GM06990 (cell line): Measurements from ENCODE around the gene HERC5.
"Not testable (repeated sequence)": the region's sequence is repeated elsewhere in the genome, so short reads cannot be mapped to it uniquely, and the experiment has no call there.

Experiments used
- DNase-seq: peaks from one replicate; pipeline ENCODE4 v3.0.0-alpha.2; 2011; ENCODE audit not compliant: insufficient read length; ENCODE audit errors: extremely low read depth
- H3K27me3 ChIP-seq: replicated peaks from 2 replicates; pipeline ENCODE4 v1.6.0; 2011; ENCODE audit warnings: low read length; ENCODE audit not compliant: control insufficient read depth, insufficient read depth
- H3K36me3 ChIP-seq: 2 replicates; pipeline ENCODE4 v1.5.1; 2011; ENCODE audit warnings: low read length; ENCODE audit not compliant: control insufficient read depth, insufficient read depth
- H3K4me3 ChIP-seq: replicated peaks from 2 replicates; pipeline ENCODE4 v1.5.1; 2011; ENCODE audit warnings: low read depth, mild to moderate bottlenecking, control low read depth, low read length
- TF ChIP-seq, protein P1 (sequence below): IDR thresholded peaks from 2 replicates; pipeline ENCODE4 v1.5.1; 2011; ENCODE audit warnings: low read length, control low read depth, mild to moderate bottlenecking, inconsistent platforms; ENCODE audit not compliant: insufficient read depth, poor library complexity, severe bottlenecking

HERC5 gene

DNA sequence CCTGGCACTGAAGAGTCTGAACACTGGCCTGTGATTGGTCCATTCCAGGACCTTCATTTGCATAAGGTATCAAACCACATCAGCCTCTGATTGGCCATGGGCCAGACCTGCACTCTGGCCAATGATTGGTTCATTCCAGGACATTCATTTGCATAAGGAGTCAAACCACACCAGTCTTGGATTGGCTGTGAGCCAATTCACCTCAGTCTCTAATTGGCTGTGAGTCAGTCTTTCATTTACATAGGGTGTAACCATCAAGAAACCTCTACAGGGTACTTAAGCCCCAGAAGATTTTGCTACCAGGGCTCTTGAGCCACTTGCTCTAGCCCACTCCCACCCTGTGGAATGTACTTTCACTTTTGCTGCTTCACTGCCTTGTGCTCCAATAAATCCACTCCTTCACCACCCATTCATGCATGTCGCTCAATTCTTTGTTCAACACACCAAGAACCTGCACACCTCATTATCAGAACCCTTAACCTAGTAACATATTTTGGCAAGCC is 14.2 kb upstream of the HERC5 start:
- DNase-seq, result no peak
- Histone ChIP-seq H3K4me3 (no peak overlapping the region), H3K36me3 (no peaks in the 10 kb centered on the region; the same call in 1 of the 2 replicates), H3K27me3 (no peaks in the 10 kb centered on the region)
- TF ChIP-seq, protein P1, sequence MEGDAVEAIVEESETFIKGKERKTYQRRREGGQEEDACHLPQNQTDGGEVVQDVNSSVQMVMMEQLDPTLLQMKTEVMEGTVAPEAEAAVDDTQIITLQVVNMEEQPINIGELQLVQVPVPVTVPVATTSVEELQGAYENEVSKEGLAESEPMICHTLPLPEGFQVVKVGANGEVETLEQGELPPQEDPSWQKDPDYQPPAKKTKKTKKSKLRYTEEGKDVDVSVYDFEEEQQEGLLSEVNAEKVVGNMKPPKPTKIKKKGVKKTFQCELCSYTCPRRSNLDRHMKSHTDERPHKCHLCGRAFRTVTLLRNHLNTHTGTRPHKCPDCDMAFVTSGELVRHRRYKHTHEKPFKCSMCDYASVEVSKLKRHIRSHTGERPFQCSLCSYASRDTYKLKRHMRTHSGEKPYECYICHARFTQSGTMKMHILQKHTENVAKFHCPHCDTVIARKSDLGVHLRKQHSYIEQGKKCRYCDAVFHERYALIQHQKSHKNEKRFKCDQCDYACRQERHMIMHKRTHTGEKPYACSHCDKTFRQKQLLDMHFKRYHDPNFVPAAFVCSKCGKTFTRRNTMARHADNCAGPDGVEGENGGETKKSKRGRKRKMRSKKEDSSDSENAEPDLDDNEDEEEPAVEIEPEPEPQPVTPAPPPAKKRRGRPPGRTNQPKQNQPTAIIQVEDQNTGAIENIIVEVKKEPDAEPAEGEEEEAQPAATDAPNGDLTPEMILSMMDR, result no peak

DNA sequence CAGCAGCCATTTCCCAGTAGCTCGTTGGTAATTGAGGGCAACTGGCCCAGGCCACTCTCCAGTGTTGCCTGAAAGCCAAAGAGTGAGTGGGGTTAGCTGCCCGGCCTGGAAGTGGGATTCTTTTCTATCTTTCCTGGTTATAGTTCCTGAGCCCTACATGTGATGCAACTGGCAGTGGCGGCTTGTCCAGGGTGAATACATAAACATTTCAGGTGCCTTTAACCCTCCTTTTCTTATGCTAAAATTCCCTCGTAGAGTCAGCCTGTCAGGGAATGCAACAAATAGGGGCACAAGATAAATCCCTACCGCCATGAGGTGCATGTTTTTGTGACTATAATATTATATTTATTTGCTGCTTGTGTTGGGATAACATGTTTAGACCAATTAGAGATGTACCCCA is 13.4 kb upstream of the HERC5 start:
- TF ChIP-seq, protein P1, result no peak
- Histone ChIP-seq H3K36me3 (no peaks in the 10 kb centered on the region; the same call in 1 of the 2 replicates), H3K4me3 (no peak overlapping the region), H3K27me3 (no peaks in the 10 kb centered on the region)
- DNase-seq, result no peak

DNA sequence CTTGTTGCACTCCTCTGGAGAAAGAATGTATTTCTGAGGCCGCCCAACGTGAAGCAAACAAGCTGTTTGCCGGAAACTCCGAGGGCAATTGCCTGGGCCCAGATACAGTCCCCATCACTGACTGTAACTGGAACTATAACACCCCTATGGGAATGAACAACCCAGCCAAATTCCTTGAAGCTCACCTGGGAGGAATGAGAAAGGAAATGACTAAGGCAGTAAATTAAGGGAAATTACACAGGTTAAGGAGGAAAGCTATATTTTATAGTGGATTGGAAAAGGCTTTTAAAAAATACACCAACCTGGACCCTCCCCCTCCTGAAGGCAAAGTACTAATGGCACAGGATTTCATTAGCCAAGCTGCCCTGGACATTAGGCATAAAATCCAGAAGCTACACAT is 11.7 kb upstream of the HERC5 start:
- Histone ChIP-seq H3K27me3 (no peaks in the 10 kb centered on the region), H3K4me3 (no peak overlapping the region), H3K36me3 (no peaks in the 10 kb centered on the region; the same call in 1 of the 2 replicates)
- TF ChIP-seq, protein P1, result no peak
- no peak for DNase-seq

DNA sequence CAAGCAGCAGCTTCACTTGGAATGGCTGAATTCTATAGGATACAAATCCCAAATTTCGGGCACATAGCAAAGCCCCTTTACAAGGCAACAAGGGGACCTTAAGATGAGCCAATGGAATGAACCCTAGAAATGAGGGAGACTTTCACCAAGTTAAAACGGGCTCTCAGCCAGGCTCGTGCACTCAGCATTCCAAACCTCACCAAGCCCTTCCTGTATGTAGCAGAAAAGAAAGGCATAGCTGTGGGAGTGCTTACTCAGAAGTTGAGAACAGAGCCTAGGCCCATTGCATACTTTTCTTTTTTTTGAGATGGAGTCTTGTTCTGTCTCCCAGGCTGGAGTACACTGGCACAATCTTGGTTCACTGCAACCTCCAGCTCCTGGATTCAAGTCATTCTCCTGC is 10.8 kb upstream of the HERC5 start:
- Histone ChIP-seq H3K4me3 (no peak overlapping the region), H3K36me3 (no peaks in the 10 kb centered on the region; the same call in 1 of the 2 replicates), H3K27me3 (no peaks in the 10 kb centered on the region)
- DNase-seq, result no peak
- TF ChIP-seq, protein P1, result no peak

DNA sequence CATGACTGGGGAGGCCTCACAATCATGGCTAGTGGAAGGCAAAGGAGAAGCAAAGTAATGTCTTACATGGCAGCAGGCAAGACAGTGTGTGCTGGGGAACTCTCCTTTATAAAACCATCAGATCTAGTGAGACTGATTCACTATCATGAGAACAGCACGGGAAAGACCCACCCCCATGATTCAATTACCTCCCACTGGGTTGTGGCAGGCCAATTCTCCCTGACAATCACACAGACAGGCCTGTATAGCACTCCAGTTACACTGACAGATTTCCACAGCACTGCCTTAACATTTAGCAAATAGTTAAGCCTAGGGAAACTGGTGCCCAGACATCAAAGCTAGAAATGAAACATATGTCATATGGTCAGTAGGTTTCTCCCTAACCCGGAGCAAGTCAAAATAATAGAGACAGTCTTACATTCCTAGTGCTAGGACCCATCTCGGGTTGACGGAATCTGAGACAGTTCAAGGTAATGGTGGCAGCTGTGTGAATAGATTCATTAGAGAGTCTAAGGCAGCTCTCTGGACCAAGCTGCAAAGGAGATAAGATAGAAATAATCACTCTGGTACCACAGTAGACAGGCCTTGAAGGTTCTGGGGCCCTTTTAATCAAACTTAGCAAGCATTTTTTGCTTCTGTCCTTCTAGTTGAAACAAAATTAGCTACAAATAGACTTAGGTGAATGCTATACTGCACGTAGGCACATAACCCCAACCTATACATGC is 9.4 kb upstream of the HERC5 start:
- Histone ChIP-seq H3K36me3 (no peaks in the 10 kb centered on the region), H3K4me3 (no peak overlapping the region), H3K27me3 (no peaks in the 10 kb centered on the region)
- no peak for DNase-seq
- TF ChIP-seq, protein P1, result no peak

DNA sequence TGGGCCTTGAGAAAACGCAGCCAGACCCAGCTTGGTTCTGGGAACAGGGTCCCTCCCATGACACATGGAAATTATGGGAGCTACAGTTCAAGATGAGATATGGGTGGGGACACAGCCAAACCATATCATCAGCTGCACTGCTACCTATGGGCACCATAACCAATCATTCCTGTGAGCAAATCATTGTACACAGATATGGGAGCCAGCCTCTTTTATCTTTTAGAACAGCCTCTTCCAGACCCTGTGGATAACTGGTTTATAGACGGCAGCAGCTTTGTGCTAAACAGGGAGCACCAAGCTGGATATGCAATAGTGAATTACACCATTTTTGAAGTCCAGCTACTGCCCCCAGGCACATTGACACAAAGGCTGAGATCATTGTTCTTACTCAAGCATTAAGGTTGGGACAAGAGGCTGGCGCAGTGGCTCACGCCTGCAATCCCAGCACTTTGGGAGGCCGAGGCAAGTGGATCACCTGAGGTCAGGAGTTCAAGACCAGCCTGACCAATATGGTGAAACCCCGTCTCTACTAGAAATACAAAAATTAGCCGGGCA is 8.6 kb upstream of the HERC5 start:
- H3K36me3 ChIP-seq, H3K27me3 ChIP-seq, H3K4me3 ChIP-seq, DNase-seq: not testable (repeated sequence)
